Measurements from ENCODE around the gene GRIN3B. TPM values are rescaled to one million over a fixed set of nuclear protein-coding genes. Genes with fewer than 3 reads are reported as not detected.
A peak's percentile ranks its signal among the peaks of the same experiment; 100 is the strongest.

GRIN3B gene
- total RNA-seq, result under 1 TPM; 0.22 to 0.30 TPM
- 1 to 10 TPM; 1.3 to 1.5 TPM for polyA plus RNA-seq (ENCODE audit: insufficient read length in 2 of 2)
- long read RNA-seq, donor 1, result 0 reads
- long read RNA-seq, donor 2, result 0 reads
- long read RNA-seq, donor 3, partial matches to known transcripts, result 23 of 23 reads
- long read RNA-seq, donor 3, other reads (novel, unspliced or antisense), result 0 of 23 reads
- long read RNA-seq, donor 4, result 0 reads

DNA sequence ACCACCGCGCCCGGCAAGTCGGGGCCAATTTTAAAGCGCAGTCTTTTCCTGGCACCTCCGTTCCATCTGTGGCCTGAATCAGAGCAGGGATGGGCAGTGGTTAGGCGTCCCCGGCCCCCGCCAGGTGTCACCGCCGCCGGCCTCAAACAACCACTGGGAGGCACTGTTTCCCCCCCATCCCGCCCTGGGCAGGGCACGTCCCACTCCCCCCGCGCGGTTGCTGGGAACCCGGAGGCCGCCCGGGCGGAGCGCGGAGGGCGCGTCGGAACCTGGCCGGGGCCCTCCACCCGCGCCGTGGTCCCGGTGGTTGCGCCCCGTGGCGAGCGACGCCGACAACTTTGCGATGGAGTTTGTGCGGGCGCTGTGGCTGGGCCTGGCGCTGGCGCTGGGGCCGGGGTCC lies at the start of gene GRIN3B:
Gene GRIN3B, plus strand, starts transcription at position 325 of the 400 bp plus-strand sequence. Its CDS starts 19 bp downstream, at position 344.
- Histone ChIP-seq H3K27me3 (ENCODE audit: control insufficient read depth, insufficient read depth, low read length) (peaks cover 66% of the 10 kb centered on the region), H3K36me3 (ENCODE audit: control insufficient read depth, insufficient read depth, low read length) (peaks cover 17% of the 10 kb centered on the region), H3K9me3 (ENCODE audit: control insufficient read depth, insufficient read depth, low read length) (no peaks in the 10 kb centered on the region), H3K27ac (ENCODE audit: low read depth, low read length) (no peak within 1 kb of the TSS), H3K4me1 (ENCODE audit: control insufficient read depth, insufficient read depth, low read length) (peaks cover 28% of the 10 kb centered on the region), H3K4me3 (ENCODE audit: low read depth, low read length) (no peak within 1 kb of the TSS)
- WGBS (ENCODE audit: insufficient coverage), result 1% methylated on average over 43 of the region's 43 CpGs
- DNase-seq (ENCODE audit: low read depth in 4 of 6, low spot score in 6 of 6), result peak in 1 of 6 donors; percentile 32

DNA sequence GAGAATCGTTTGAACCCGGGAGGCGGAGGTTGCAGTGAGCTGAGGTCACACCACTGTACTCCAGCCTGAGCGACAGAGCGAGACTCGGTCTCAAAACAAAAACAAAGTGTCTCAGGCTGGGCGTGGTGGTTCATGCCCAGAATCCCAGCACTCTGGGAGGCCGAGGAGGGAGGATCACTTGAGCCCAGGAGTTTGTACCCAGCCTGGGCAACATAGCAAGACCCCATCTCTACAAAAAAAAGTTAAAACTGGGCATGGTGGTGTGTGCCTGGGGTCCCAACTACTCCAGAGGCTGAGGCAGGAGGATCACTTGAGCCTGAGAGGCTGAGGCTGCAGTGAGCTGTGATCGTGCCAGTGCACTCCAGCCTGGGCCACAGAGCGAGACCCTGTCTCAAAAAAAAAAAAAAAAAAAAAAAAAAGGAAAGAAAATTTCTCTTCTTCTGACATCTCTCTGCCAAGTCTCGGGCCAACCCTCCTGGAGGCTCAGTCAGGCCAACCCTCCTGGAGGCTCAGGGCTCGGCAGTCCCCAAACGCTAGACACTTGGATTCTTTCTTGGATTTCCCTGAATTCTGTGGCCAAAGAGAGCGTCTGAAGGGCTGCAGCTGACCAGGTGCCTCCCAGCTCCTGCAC lies 48.1 kb upstream of the GRIN3B start:
- peaks cover 53% of the 10 kb centered on the region for H3K4me1 ChIP-seq (ENCODE audit: control insufficient read depth, insufficient read depth, low read length)
- peaks cover 44% of the 10 kb centered on the region for H3K36me3 ChIP-seq (ENCODE audit: control insufficient read depth, insufficient read depth, low read length)
- DNase-seq (ENCODE audit: low read depth in 4 of 6, low spot score in 6 of 6), result no peak
- no peak overlapping the region for H3K27ac ChIP-seq (ENCODE audit: low read depth, low read length)
- no peaks in the 10 kb centered on the region for H3K27me3 ChIP-seq (ENCODE audit: control insufficient read depth, insufficient read depth, low read length)
- H3K4me3 ChIP-seq (ENCODE audit: low read depth, low read length), result no peak overlapping the region
- 90% methylated on average over 10 of the region's 14 CpGs for WGBS (ENCODE audit: insufficient coverage)
- no peaks in the 10 kb centered on the region for H3K9me3 ChIP-seq (ENCODE audit: control insufficient read depth, insufficient read depth, low read length)

DNA sequence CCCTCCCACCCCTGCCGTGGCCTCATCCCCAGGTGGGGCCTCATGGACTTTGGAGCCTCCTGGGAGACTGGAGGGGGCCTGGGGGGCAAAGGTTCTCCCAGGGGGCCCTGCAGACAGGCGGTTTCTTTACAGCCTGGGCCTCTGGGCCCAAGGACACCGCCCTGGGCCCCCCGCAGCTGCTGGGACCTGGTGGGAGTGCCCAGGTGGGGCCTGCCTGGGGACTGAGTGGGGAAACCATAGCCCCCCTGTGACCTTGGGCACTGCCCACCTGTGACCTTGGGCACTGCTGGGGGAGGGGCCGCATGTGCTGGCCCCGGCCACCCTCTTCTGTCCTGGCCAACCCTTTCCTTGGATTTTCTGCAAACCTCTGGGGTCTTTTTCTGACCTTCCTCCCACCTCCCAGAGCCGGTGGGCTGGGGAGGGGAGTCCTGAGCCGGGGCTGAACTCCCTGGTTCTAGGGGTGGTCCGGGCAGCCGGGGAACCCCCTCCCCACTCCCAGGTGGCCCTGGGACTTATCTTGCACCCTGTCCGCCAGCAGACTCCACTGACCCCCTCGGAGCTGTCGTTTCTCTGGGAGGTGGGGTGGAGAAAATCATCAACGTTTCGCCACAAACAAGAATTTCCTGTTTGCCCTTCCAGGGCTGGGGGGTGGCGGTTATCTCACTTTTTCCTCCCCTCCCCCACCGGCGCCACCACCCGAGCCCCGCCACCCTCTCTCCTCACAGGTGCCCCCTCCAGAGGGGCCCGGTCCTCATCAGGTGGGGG lies 47.4 kb upstream of the GRIN3B start:
- H3K4me1 ChIP-seq (ENCODE audit: control insufficient read depth, insufficient read depth, low read length), result peaks cover 56% of the 10 kb centered on the region
- H3K36me3 ChIP-seq (ENCODE audit: control insufficient read depth, insufficient read depth, low read length), result peaks cover 37% of the 10 kb centered on the region
- H3K27ac ChIP-seq (ENCODE audit: low read depth, low read length), result no peak overlapping the region
- H3K27me3 ChIP-seq (ENCODE audit: control insufficient read depth, insufficient read depth, low read length), result no peaks in the 10 kb centered on the region
- WGBS (ENCODE audit: insufficient coverage), result 71% methylated on average over 3 of the region's 21 CpGs
- H3K4me3 ChIP-seq (ENCODE audit: low read depth, low read length), result no peak overlapping the region
- DNase-seq (ENCODE audit: low read depth in 4 of 6, low spot score in 6 of 6), result no peak
- H3K9me3 ChIP-seq (ENCODE audit: control insufficient read depth, insufficient read depth, low read length), result no peaks in the 10 kb centered on the region

DNA sequence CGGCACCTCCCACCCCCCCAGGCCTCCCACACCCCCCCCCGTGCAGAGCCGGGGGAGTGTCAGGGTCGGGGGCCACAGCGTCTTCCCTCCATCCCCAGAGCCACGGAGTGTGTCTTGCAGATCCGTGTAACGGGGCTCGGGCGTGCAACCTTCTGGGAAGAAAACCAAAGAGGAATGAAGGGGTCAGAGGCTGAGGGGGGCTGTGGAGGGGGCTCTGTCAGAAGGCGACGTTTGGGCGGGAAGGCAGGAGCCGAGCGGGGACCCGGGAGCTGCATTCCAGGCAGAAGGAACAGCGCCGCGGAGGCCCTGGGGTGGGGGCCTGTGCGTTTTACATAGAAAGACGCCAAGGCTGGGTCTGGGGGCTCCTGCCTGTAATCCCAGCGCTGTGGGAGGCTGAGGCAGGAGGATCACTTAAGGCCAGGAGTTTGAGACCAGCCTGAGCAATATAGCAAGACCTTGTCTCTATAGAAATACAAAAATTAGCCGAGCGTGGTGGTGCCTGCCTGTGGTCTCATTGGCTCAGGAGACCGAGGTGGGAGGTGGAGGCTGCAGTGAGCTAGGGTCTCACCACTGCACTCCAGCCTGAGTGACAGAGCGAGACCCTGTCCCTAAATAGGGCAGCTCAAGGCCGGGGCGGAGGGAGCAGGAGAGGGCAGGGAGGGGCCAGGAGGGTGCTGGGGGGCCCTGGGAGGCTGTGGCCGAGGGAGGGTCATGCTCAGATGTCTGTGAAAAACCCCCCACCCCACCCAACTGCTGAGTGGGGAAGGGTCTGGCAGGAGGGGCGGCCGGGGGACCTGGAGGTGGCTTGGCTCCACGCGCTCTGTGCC lies 46.6 kb upstream of the GRIN3B start:
- no peak overlapping the region for H3K27ac ChIP-seq (ENCODE audit: low read depth, low read length)
- no peak overlapping the region for H3K4me3 ChIP-seq (ENCODE audit: low read depth, low read length)
- peaks cover 31% of the 10 kb centered on the region for H3K36me3 ChIP-seq (ENCODE audit: control insufficient read depth, insufficient read depth, low read length)
- H3K27me3 ChIP-seq (ENCODE audit: control insufficient read depth, insufficient read depth, low read length), result no peaks in the 10 kb centered on the region
- DNase-seq (ENCODE audit: low read depth in 4 of 6, low spot score in 6 of 6), result no peak
- 46% methylated on average over 19 of the region's 33 CpGs for WGBS (ENCODE audit: insufficient coverage)
- H3K9me3 ChIP-seq (ENCODE audit: control insufficient read depth, insufficient read depth, low read length), result no peaks in the 10 kb centered on the region
- H3K4me1 ChIP-seq (ENCODE audit: control insufficient read depth, insufficient read depth, low read length), result peaks cover 56% of the 10 kb centered on the region

DNA sequence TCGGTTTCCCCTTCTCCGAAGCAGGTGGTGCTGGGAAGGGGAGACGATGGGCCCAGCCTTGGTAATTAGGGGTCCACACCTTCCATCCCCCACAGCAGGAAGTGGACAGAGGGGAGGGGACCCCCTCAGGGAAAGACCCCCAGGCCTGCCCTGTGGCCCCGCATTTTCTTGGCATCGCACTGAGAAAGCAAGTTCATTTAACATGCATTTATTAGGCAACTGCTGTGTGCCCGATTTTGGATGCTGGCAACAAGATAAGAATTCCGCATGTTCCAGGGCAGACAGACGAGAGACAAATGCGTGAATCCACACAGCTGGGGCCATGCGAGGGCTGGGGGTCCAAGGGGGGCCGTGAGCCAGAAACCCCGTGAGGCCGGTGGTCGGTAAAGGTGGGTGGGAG lies 45.9 kb upstream of the GRIN3B start:
- 55% methylated on average over 11 of the region's 14 CpGs for WGBS (ENCODE audit: insufficient coverage)
- Histone ChIP-seq H3K27me3 (ENCODE audit: control insufficient read depth, insufficient read depth, low read length) (no peaks in the 10 kb centered on the region), H3K9me3 (ENCODE audit: control insufficient read depth, insufficient read depth, low read length) (no peaks in the 10 kb centered on the region), H3K4me1 (ENCODE audit: control insufficient read depth, insufficient read depth, low read length) (peaks cover 56% of the 10 kb centered on the region), H3K4me3 (ENCODE audit: low read depth, low read length) (no peak overlapping the region), H3K27ac (ENCODE audit: low read depth, low read length) (no peak overlapping the region), H3K36me3 (ENCODE audit: control insufficient read depth, insufficient read depth, low read length) (peaks cover 32% of the 10 kb centered on the region)
- DNase-seq (ENCODE audit: low read depth in 4 of 6, low spot score in 6 of 6), result no peak

GRCh38 chr19:954672-955494 lies 45.3 kb upstream of the GRIN3B start:
- WGBS (ENCODE audit: insufficient coverage), result 57% methylated on average over 40 of the region's 43 CpGs
- no peaks in the 10 kb centered on the region for H3K27me3 ChIP-seq (ENCODE audit: control insufficient read depth, insufficient read depth, low read length)
- no peak overlapping the region for H3K4me3 ChIP-seq (ENCODE audit: low read depth, low read length)
- peaks cover 38% of the 10 kb centered on the region for H3K36me3 ChIP-seq (ENCODE audit: control insufficient read depth, insufficient read depth, low read length)
- peaks cover 56% of the 10 kb centered on the region for H3K4me1 ChIP-seq (ENCODE audit: control insufficient read depth, insufficient read depth, low read length)
- no peak for DNase-seq (ENCODE audit: low read depth in 4 of 6, low spot score in 6 of 6)
- H3K27ac ChIP-seq (ENCODE audit: low read depth, low read length), result no peak overlapping the region
- H3K9me3 ChIP-seq (ENCODE audit: control insufficient read depth, insufficient read depth, low read length), result no peaks in the 10 kb centered on the region

DNA sequence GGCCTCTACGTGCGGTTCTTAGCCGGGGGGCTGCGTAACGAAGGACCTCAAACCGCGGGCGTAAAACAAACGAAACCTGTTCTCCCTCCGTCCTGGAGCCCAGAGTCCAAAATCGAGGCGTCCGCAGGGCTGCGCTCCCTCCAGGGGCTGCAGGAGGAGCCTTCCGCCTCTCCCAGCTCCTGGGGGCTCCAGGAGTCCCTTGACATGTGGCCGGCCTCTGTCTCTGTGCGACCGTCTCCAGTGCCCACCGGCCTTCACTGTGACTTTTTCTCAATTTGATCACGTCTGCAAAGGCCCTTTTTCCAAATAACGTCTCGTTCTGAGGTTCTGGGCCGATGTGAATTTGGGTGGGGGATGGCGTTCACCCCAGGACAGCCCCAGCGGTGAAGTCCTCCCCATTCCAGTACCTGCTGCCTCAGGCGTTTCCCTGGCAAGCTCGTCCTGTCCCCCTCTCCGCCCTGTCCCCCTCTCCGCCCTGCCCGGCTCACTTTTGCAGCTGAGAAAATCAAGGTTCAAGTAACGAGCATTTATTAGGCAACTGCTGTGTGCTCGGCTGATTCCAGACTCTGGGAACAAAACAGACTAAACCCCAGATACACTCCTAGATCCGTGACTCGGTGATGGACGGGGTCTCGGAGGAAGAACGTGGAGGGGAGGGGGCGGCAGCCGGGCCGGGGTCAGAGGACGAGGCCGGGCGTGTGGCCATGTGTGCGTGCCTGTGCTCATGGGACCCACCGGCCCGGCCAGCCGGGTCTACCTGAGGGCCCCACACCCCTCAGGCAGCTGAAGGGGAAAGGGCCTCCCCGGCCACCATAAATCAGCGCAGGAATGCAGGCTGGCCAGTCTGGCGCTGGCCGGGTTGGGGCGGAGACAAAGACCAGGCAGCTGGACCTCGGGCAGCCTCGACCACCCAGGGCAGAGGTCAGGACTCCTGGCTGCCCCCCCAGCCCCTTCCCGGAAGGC lies 44.1 kb upstream of the GRIN3B start:
- Histone ChIP-seq H3K36me3 (ENCODE audit: control insufficient read depth, insufficient read depth, low read length) (peaks cover 50% of the 10 kb centered on the region), H3K27me3 (ENCODE audit: control insufficient read depth, insufficient read depth, low read length) (no peaks in the 10 kb centered on the region), H3K4me3 (ENCODE audit: low read depth, low read length) (no peak overlapping the region), H3K9me3 (ENCODE audit: control insufficient read depth, insufficient read depth, low read length) (no peaks in the 10 kb centered on the region), H3K27ac (ENCODE audit: low read depth, low read length) (no peak overlapping the region), H3K4me1 (ENCODE audit: control insufficient read depth, insufficient read depth, low read length) (peaks cover 58% of the 10 kb centered on the region)
- no peak for DNase-seq (ENCODE audit: low read depth in 4 of 6, low spot score in 6 of 6)
- WGBS (ENCODE audit: insufficient coverage), result 62% methylated on average over 47 of the region's 55 CpGs

GRCh38 chr19:956766-957440 lies 43.3 kb upstream of the GRIN3B start:
- Histone ChIP-seq H3K27ac (ENCODE audit: low read depth, low read length) (no peak overlapping the region), H3K4me1 (ENCODE audit: control insufficient read depth, insufficient read depth, low read length) (peaks cover 55% of the 10 kb centered on the region)

More at GRCh38 chr19:956766-957440, 43.3 kb upstream of the GRIN3B start:
- 41% methylated on average over 16 of the region's 27 CpGs for WGBS (ENCODE audit: insufficient coverage)
- H3K36me3 ChIP-seq (ENCODE audit: control insufficient read depth, insufficient read depth, low read length), result peaks cover 53% of the 10 kb centered on the region
- no peaks in the 10 kb centered on the region for H3K27me3 ChIP-seq (ENCODE audit: control insufficient read depth, insufficient read depth, low read length)
- DNase-seq (ENCODE audit: low read depth in 4 of 6, low spot score in 6 of 6), result peak in 1 of 6 donors; percentile 29
- H3K9me3 ChIP-seq (ENCODE audit: control insufficient read depth, insufficient read depth, low read length), result no peaks in the 10 kb centered on the region
- H3K4me3 ChIP-seq (ENCODE audit: low read depth, low read length), result no peak overlapping the region
